DMS 273 (cell line): ENCODE measurements around the gene PTPRN2.
"Not testable (repeated sequence)": the region's sequence is repeated elsewhere in the genome, so short reads cannot be mapped to it uniquely, and the experiment has no call there.

Source experiments
- DNase-seq: peaks from one replicate; lab custom pipeline; 2025; ENCODE audit not compliant: unreplicated experiment; lab: John Stamatoyannopoulos, UW

PTPRN2 gene

DNA sequence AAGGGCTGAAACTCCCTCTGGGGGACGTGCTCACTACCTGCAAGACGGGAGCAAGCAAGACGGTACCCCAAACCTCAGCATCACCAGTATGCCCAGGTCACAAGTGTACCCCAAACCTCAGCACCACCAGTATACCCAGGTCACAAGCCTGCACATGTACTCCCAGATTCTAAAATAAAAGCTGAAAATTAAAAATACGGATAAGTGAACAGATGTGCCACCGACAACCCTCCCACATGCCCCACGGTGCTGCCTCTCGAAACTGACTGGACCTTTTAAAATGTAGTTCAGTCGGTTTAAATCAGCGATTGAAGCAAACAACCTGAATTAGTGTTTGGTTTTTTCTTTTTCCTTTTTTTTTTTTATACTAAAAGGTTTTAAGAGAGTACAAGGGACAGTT is 684.3 kb downstream of the PTPRN2 start:
- no peak for DNase-seq

DNA sequence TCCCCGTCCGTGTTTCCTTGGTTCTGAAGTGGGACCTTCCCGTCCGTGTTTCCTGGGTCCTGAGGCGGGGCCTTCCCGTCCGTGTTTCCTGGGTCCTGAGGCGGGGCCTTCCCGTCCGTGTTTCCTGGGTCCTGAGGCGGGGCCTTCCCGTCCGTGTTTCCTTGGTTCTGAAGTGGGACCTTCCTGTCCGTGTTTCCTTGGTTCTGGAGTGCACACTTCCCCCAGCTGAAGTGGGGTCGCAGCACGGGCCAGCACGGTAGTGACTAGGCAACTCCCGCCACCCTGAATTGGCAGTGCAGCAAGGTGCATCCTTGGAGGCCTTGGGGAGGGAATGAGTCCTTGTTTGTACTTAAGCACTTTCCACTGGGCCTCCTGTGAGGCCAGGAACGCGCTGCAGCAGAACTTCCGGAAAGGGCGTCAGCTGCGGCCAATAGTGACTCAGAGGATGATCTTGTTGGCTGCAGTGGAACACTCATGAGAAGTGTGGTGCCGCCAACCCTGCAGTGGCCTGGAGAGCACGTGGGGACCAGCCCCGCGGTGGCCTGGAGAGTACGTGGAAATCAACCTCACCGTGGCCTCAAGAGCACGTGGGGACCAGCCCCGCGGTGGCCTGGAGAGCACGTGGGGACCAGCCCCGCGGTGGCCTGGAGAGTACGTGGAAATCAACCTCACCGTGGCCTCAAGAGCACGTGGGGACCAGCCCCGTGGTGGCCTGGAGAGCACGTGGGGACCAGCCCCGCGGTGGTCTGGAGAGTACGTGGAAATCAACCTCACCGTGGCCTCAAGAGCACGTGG is 685.6 kb downstream of the PTPRN2 start:
- DNase-seq = not testable (repeated sequence)

- no peak for DNase-seq
These were observed 686.5 kb downstream of the PTPRN2 start for GRCh38 chr7:157901166-157901565.

DNA sequence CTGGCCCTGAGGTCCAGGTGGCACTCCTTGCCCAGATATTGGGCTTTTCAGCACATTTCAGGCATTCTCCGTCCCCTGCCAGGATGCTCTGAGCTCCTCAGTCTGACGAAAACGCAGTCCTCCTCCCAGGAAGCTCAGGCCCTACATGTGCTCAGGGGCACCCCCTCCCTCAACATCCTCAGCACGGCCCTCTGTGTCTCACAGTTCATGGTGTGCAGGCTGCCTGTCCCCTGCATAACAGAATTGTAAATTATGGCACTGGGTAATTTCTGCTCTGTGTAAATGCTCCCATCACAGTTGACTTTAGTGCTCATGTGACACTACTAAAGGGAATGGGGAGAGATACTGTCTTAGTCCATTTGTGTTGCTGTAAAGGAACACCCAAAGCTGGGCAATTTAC is 687.1 kb downstream of the PTPRN2 start:
- no peak for DNase-seq

GRCh38 chr7:157900011-157900410 is 687.6 kb downstream of the PTPRN2 start:
- no peak for DNase-seq

GRCh38 chr7:157898802-157899505 is 688.7 kb downstream of the PTPRN2 start:
- DNase-seq = no peak

GRCh38 chr7:157898261-157898660 is 689.4 kb downstream of the PTPRN2 start:
- no peak for DNase-seq

DNA sequence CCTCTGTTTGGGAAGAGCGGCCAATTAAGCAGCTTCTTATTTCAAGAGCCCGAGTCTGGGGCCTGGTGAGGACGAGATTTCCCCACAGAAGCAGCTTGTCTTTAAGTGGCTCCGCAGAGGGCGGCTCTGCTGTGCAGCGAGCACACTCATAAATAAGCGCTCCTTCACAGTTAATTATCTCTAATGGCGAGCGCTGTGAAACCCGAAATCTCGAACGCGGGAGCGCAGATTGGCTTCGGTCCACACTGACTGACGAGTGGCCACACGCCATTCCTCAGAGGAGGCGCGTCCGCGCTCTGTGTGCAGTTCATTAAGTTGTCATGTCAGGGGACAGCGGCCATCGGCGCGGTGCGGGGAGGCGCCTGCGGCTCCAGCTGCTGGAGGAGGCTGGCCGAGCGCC is 689.9 kb downstream of the PTPRN2 start:
- peak; percentile 24 for DNase-seq

GRCh38 chr7:157896774-157897555 is 690.7 kb downstream of the PTPRN2 start:
- DNase-seq = no peak

DNA sequence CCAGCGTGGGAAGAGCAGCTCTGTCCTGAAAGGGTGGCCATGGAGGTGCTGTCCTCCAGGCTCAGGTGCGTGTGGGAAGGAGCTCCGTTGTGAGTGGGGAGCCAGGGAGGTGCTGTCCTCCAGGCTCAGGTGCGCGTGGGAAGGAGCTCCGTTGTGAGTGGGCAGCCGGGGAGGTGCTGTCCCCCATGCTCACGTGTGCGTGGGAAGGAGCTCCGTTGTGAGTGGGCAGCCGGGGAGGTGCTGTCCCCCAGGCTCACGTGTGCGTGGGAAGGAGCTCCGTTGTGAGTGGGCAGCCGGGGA is 691.3 kb downstream of the PTPRN2 start:
- not testable (repeated sequence) for DNase-seq

DNA sequence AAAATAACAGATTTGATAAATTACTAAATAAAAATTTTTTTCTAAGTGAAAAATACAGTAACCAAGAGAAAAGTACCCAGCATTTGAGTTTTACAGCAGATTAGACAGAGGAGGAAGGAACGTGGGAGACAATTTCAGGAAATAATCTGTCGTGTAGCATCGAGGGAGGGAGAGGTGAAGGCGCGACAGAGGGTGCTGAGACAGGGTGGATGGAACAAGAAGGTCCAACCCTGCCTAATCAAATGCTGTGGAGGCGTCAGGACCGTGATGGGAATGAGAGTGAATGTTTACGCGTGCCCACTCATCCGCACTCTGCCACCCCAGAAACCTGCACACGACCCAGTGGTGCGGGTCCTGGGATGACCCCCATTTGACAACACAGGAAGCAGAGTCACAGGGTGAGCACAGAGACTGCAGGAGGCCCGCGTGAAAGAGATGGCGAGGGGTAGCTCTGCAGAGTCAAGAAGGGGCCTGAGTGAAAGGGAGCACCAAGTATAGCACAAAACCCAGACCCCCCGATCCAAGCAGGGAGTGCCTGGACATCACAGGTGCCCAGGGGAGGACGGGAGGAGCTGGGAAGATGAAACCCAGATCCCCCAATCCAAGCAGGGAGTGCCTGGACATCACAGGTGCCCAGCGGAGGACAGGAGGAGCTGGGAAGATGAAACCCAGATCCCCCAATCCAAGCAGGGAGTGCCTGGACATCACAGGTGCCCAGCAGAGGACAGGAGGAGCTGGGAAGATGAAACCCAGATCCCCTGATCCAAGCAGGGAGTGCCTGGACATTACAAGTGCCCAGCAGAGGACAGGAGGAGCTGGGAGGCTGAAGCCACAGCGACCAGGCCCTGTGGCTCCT is 691.9 kb downstream of the PTPRN2 start:
- DNase-seq = no peak

DNA sequence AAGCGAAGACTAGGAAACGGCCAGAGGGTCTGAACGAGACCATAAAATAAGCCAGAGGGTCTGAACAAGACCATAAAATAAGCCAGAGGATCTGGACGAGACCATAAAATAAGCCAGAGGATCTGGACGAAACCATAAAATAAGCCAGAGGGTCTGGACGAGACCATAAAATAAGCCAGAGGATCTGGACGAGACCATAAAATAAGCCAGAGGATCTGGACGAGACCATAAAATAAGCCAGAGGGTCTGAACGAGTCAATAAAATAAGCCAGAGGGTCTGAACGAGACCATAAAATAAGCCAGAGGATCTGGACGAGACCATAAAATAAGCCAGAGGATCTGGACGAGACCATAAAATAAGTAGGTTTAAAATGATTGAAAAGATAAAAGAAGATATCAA is 692.5 kb downstream of the PTPRN2 start:
- DNase-seq = not testable (repeated sequence)

GRCh38 chr7:157893535-157894044 is 694.0 kb downstream of the PTPRN2 start:
- no peak for DNase-seq

DNA sequence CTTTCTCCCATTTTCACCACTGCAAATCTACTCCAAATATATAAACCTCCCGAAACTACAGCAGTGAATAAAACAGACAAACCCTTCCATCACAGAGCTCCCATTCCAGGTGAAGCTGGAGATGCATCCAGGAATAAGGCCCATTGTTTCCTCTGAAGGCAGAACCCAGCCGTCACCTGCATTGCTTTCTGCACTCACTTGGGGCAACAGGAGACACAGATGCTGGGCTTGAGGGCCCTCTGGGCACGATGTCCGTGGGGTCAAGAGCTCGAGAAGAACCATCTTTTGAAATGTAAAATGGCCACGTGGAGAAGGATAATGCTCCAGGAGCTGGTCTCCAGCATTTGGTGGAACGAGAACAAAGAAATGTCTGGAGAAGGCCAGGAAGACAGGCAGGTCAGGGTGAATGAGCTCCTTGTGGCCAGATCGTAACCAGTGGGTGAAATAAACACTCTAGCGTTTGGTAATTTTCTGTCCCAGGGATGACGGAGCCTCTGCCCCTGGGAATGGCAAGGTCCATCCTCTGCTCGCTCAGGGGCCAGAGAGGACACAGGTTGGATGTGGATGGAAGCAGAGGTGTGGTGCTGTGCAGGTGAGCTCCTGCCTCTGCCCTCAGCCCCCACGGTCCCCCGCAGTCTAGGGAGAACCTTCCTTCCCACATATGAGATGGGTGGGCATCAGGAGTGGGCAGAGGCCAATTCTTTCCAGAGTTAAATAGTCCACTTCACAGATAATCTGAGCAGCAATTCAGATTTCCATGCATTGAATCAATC is 694.7 kb downstream of the PTPRN2 start:
- DNase-seq = no peak

GRCh38 chr7:157890921-157891401 is 696.7 kb downstream of the PTPRN2 start:
- DNase-seq = no peak

DNA sequence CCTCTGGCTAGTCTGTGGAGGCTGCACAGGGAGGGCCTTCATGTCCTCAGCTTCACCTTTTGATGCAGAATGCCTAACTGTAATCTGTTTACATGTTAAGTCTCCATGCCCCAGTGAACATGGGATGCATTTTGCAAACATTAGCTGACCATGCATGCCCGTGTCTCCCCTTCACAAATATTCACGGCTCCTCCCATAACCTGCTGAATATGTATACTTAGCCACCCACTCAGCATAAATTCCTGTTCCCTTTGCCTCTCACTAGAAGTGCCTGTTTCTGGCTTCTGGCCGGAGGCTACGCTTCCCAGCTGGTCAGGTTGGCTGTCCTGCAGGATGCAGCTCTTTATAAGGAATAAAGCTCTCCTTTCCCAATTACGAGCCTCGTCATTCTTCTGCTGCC is 698.1 kb downstream of the PTPRN2 start:
- DNase-seq = no peak

- no peak for DNase-seq
These were observed 699.0 kb downstream of the PTPRN2 start for GRCh38 chr7:157888579-157888978.

DNA sequence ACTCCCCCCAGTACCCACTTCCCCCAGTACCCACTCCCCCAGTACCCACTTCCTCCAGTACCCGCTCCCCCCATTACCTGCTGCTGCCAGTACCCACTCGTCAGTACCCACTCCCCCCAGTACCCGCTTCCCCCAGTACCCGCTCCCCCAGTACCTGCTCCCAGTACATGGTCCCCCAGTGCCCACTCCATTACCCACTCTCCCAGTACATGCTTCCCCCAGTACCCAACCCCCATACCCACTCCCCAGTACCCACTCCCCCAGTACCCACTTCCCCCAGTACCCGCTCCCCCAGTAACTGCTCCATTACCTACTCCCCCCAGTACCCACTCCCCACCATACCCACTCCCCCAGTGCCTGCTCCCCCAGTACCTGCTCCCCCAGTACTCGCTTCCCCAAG is 700.2 kb downstream of the PTPRN2 start:
- DNase-seq = no peak

DNA sequence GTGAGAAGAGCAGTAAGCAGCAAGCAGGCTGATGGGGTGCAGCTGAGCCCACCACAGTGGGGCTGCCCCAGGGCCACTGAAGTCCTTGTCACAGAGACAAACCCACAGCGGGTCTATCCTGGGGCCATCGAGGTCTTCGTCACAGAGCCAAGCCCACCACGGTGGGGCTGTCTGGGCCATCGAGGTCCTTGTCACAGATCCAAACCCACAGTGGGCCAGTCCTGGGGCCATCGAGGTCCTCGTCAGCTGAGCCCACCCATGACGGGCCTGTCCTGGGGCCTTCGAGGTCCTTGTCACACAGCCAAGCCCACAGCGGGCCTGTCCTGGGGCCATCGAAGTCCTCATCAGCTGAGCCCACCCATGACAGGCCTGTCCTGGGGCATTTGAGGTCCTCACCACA is 700.9 kb downstream of the PTPRN2 start:
- no peak for DNase-seq

DNA sequence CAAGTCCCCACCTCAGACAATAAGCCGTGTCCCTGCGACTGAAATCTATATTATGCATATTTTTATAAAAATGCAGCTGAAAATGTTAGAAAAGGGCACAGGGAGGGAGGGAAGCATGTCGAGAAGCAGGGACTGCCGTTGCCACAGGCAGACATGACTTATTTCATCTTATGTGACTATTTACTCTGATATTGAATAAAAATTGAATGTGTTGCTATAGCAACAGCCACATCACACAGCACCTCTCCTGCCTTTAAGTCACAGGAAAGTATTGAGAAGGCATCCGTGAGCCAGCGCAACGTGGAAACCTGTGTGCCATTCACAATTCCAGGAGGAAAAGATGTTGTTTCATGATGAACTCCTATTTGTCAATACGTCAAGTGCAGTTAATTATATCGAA is 701.4 kb downstream of the PTPRN2 start:
- no peak for DNase-seq
